ENCODE measurements around the gene SLC35B1. TPM values are rescaled to one million over a fixed set of nuclear protein-coding genes. Genes with fewer than 3 reads are reported as not detected.
"Not testable (repeated sequence)": the region's sequence is repeated elsewhere in the genome, so short reads cannot be mapped to it uniquely, and the experiment has no call there.

The SLC35B1 gene
- polyA plus RNA-seq, 12 donors = 45.5 to 65.5 (median 59.7) TPM; not detected in 1

GRCh38 chr17:49739641-49740271, 32.0 kb upstream of the SLC35B1 start:
- no peak for DNase-seq

GRCh38 chr17:49738456-49739163, 30.8 kb upstream of the SLC35B1 start:
- no peak for DNase-seq

GRCh38 chr17:49734515-49735490, 27.0 kb upstream of the SLC35B1 start:
- no peak for DNase-seq

GRCh38 chr17:49731435-49731831, 23.7 kb upstream of the SLC35B1 start:
- DNase-seq = no peak

- peak; percentile 38 for DNase-seq
These were observed 23.1 kb upstream of the SLC35B1 start for GRCh38 chr17:49730785-49731434.

GRCh38 chr17:49730078-49730784, 22.5 kb upstream of the SLC35B1 start:
- peak; percentile 92 for DNase-seq

GRCh38 chr17:49729069-49729468, 21.3 kb upstream of the SLC35B1 start:
- DNase-seq = no peak

GRCh38 chr17:49728425-49728824, 20.7 kb upstream of the SLC35B1 start:
- DNase-seq = no peak

GRCh38 chr17:49727380-49727779, 19.6 kb upstream of the SLC35B1 start:
- peak; percentile 48 for DNase-seq

- no peak for DNase-seq
These were observed 17.8 kb upstream of the SLC35B1 start for GRCh38 chr17:49725452-49726130.

- DNase-seq = not testable (repeated sequence)
These were observed 16.8 kb upstream of the SLC35B1 start for GRCh38 chr17:49724552-49724951.

GRCh38 chr17:49723423-49723822, 15.7 kb upstream of the SLC35B1 start:
- DNase-seq = peak; percentile 82

GRCh38 chr17:49722066-49722465, 14.3 kb upstream of the SLC35B1 start:
- no peak for DNase-seq

GRCh38 chr17:49717371-49717861, 9.7 kb upstream of the SLC35B1 start:
- DNase-seq = no peak

GRCh38 chr17:49716668-49717364, 9.1 kb upstream of the SLC35B1 start:
- no peak for DNase-seq

- no peak for DNase-seq
These were observed 8.0 kb upstream of the SLC35B1 start for GRCh38 chr17:49715717-49716279.

- no peak for DNase-seq
These were observed 7.5 kb upstream of the SLC35B1 start for GRCh38 chr17:49715216-49715615.

- no peak for DNase-seq
These were observed 885 bp upstream of the SLC35B1 start for GRCh38 chr17:49708515-49709183.

GRCh38 chr17:49707246-49707607, 537 bp downstream of the SLC35B1 start:
- no peak for DNase-seq

Measured in muscle of arm (tissue), 12 donors.